HG02943 (cell line): ENCODE measurements around the gene ACTL6A.

ENCODE experiments used
- ATAC-seq: cut with Tn5 transposase; IDR thresholded peaks from one replicate; pipeline ENCODE4 v1.9.1; 2021; ENCODE audit warnings: mild to moderate bottlenecking, low read depth, moderate library complexity; ENCODE audit not compliant: unreplicated experiment

The ACTL6A gene

GRCh38 chr3:179589143-179589542 is 26.4 kb downstream of the ACTL6A start:
- no peak for ATAC-seq

DNA sequence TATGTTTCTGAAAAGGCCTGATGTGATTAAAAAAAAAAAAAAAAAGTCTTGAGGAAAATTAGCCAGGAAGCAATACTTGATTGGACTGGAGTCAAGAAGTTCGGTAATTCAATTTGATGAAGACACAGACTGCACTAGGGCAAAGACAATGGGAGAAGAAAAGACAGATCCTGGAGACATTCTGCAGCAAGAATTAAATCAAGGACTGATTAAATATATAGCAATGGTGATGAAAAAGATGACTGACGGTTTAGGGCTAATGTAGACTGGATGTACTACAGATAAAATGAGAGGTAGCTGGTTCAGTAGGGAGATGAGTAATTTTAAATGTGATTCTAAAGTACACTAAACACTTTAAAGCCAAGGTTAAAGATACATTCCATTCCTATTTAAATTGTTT is 27.9 kb downstream of the ACTL6A start:
- ATAC-seq = no peak

DNA sequence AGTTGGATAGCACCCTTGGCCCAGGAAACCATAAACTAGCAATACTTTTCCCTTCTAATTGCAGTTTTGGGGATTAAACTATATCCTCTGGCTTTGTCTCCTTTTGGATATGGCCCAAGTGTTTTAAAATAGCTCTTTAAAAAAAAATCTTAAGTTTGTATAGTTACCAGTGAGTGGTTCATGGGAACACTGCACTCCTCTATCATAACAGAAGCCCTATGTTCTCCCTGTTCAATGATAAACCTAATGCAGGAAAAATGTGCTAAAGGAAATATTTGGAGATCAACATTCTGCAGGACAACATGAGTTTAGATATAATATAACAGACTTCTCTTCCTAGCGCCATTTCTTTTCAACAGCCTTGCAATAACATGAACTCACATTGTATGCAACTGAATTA is 28.6 kb downstream of the ACTL6A start:
- no peak for ATAC-seq

- ATAC-seq = no peak
Measured at GRCh38 chr3:179599531-179599930, 36.8 kb downstream of the ACTL6A start.

DNA sequence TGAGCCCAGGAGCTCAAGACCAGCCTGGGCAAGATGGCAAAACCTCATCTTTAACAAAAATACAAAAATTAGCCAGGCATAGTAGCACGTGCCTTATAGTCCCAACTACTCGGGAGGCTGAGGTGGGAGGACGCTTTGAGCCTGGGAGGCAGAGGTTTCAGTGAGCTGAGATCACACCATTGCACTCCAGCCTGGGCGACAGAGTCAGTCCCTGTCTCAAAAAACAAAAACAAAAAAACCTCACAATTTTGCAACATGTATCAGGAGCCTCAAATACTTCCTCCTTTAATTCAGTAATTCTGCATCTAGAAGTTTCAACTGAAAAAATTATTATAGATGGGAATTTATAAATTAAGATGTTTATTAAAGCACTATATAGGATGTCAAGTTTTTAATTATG is 40.6 kb downstream of the ACTL6A start:
- no peak for ATAC-seq

DNA sequence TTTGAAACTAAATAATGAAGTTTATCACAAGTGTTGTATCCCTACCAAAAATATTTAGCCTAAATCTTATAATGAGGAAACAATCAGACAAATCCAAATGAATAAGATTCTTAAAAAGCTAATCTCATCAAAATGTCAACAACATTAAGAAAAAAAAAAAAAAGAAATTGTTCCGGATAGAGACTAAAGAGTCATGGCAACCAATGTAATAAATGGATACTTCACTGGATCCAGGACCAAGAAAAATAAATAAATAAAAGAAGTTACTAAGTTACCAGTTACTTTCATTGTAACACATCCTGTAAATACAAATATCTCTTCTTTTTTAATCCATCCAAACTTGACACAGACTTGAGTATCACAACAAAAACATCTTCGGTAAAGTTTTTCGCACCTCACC is 41.1 kb downstream of the ACTL6A start:
- no peak for ATAC-seq

DNA sequence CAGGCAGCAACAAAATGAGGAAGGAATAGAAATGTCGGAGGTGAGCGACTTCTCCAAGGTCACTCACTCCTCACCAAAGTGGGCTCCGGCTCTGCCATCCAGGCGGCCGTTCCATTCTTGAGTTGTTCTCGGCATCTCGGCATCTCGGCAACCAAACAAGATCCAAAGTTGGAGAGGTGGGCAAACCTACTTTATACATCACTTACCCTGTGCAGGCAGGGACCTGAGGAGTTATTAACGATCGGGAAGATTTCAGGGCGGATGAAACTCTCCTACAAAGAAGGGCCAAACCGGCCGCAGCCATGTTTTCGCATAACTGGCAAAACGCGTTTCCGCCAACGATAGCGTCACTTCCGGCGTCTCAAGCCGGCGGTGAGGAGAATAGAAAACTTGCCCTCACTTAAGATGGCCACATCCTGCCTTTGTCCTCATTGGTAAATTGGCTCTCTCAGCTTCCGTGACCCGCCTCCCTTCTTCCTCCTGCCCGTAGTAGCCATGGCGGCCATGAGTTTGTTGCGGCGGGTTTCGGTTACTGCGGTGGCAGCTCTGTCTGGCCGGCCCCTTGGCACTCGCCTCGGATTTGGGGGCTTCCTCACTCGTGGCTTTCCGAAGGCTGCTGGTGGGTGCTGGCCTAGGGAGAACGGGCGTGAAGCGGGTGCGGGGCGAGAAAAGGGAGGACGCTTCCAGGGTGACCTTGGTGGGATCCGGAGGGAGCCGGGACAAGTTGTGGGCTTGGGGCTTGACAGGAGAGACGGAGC is 41.8 kb downstream of the ACTL6A start, which contains the start of the genes MRPL47 and NDUFB5:
Gene MRPL47 (minus strand): TSS at position 318 of the 758 bp plus-strand sequence. CDS start 14 bp downstream, at position 304.
Gene NDUFB5 (plus strand): TSS at position 474 of the 758 bp plus-strand sequence. CDS start 22 bp downstream, at position 496.
- ATAC-seq = peak; percentile 98

DNA sequence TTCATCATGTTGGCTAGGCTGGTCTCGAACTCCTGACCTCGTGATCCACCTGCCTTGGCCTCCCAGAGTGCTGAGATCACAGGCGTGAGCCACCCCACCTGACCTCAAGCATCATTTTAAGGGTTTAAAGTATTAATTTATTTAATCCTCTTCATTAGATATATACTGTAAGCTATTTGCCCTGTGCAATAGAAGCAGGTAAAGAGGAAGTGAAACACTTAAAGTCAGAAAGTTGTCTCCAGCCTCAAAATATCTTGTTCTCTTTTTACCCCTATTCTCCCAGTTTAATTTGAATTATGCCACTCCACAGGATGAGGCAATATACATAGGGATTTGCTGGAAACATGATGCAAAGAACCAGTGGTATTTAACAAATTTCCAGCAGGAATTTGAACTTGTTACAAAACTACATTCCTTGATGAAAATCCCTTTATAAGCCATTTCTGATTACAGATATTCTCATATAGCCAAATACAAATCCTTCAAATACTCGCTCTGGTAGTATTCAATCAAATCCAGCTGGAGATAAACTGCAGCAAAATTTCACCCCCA is 43.9 kb downstream of the ACTL6A start:
- no peak for ATAC-seq

DNA sequence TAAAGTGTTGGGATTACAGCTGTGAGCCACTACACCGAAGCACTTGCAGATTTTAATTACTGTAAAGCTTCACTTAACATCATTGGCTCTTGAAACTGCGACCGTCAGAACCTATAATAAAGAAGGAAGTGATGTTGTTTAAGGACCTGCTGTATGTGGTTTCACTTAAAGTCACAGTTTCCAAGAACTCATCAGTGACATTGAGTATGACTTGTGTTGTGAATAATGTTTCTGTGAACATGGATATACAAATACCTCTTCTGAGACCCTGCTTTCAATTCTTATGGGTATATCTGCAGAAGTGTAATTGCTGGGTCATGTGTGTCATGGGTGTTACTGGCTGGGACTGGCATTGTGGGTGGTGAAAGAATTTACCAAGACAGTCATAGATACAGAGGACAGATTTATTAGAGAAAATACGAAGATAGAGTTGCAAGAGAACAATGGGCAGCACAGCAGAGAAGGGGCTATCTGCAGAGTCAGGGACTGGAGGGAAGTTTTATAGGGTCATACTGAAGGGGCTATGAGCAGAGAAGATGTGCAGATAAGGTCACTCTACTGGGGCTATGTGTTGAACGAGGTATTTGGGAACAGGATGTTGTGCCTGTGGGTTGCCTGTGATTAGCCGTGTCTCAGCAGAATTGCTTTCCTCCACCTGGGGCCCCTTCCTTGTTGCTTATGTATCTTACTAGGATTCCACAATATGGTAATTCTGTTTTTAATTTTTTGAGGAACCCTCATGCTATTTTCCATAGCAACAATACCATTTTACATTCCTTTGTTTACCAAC is 46.4 kb downstream of the ACTL6A start:
- ATAC-seq = peak; percentile 37

- no peak for ATAC-seq
Measured at GRCh38 chr3:179610066-179610465, 47.3 kb downstream of the ACTL6A start.

- ATAC-seq = no peak
Measured at GRCh38 chr3:179613807-179614206, 51.1 kb downstream of the ACTL6A start.

DNA sequence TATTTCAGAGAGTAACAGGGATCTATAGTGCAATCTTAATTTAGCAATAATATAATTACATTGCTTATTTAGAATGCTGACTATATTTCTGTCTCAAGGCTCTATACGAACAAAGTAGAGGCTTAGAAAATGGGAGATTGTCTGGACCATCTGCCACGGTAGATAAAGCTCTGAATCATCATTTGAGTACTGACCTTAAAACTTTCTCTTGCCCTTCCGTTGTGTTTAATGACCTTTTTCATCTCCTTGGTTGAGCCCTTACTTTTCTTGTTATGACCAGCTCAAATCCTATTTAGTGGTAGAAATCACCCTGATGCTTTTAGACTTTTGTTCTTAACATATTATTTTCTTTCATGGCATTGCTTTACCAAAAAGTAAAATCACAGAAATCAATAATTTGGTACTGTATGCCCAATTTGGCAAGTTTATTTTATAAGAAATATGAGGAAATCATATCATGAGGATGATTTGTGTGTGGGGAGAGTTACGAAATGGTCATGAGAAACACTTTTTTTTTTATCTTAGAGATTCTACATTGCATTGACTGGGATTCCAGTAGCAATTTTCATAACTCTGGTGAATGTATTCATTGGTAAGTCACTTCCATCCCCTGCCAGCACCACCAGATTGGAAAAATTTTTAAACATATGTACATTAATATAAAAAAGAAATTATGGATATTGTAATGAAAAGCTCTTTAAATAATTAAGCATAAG is 52.9 kb downstream of the ACTL6A start:
- no peak for ATAC-seq

GRCh38 chr3:179622023-179622422 is 59.3 kb downstream of the ACTL6A start:
- ATAC-seq = no peak

DNA sequence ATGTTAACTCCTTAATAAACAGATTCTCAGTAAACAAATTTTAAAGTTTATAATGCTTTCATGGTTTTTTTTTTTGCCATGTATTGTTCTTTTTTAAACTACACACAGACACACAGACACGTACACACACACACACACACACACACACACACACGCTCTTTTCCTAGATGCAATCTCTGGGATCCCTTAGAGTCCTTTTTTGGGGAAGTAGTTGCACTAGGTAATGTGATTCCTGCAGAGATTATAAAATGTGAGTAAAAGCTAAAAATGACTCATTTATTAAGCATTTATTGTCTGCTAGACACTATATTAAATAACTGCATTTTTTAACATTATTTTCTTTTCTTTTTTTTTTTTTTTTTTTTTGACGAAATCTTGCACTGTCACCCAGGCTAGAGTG is 61.7 kb downstream of the ACTL6A start:
- ATAC-seq = no peak

GRCh38 chr3:179630753-179631451 is 68.2 kb downstream of the ACTL6A start:
- no peak for ATAC-seq
